Astrocyte of the hippocampus (primary cell): Measurements from ENCODE around the gene RPS18.

Experiments used
- DNase-seq: peaks from one replicate; pipeline ENCODE4 v3.0.0; 2011; ENCODE audit warnings: low read depth, low spot score

RPS18 gene

DNA sequence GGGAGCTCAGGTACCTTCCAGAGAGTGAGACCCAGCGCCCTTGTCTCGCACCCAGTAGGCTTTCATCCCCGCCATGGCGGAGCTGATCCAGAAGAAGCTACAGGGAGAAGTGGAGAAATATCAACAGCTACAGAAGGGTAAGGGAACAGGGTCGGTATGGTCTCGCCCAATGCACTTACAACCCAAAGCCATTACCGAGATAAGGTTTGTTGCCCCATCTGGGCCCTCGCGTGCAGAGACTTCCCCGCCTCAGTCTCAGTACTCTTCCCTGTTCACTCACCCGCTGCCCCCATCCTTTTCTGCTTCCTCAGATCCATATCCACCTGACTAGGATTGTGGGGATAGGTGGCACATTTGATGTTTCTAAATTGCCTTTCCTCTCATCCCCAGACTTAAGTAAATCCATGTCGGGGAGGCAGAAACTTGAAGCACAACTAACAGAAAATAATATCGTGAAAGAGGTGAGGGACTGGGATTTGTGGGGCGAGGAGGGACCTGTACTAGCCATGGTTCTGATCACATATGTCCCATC, 18.0 kb downstream of the RPS18 start:
- no peak for DNase-seq

DNA sequence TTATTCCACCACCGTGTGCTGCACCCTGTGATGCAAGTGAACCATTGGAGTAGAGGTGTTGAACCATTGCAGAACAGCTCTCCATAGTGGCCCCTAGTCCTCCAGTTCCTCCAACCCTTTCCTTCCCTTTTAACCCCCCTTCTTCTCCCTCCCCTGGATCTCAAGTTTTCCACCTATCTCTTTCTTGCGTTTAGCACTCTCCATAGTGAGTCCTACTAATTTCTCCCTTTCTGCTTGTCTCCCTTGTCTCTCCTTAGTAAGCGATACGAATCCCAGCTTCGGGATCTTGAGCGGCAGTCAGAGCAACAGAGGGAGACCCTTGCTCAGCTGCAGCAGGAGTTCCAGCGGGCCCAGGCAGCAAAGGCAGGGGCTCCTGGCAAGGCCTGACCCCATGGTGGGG, 18.6 kb downstream of the RPS18 start:
- DNase-seq: no peak

DNA sequence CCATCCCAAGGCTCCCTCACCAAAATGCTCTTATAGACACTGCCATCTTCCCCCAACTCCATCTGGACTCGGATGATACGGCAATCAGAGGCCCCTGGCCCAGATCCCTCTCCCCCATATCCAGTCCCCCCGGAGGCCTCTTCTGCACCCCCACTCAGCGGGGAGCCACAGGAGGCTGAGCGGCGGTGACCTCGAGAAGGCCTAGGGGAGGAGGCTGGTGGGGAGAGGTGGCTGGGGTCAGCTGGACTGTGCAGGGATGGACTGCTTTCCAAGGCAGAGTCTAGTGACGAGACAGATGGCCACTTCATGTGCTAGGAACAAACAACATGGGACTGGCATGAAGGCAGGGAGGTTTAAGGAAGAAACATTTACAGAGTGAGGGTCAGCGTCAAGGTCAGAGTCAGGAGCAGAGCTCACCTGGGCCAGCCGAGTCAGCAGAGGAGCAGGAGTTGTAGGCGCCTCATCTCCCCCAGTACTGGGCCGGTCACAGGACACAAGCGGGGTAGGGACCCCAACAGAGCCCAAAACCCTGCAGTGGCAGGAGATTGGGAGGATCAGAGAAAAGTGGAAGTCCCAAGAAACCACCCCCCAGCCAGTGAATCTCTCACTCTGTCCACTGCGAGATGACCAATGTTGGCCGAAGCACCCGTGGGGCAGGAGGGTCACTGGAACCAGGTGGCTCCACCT, 21.3 kb downstream of the RPS18 start:
- no peak for DNase-seq

DNA sequence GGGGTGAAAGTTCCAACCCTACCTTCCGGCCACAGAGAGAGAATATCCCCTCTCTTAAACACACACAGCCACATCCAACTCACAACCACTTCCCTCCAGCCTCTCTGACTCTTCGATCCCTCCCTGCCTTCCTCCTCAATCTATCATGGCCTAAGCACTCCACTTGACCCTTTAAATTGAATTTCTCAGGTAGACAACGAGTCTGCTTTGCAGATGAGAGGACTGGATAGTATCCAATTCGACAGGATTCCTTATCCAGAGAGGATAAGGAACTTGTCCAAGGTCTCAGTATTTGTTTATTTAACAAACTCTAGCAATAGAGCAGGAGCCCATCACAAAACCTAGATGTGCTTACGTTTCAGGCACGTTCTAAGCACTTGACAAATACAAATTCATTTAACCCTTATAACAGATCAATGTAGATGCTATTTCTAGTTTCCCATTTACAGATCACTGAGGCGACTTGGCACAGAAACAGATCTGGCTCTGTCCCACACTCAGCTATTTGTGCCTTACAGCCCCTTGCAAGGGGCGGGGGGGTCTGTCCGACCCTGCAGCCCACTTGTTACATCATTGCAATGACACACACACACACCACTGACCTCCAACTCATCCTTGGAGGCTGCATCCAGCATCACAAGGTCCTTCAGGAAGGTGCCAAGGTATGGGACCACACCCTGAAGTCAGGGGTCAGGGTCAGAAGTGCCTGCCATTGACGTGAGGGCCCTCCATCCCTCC, 22.4 kb downstream of the RPS18 start:
- DNase-seq: no peak

DNA sequence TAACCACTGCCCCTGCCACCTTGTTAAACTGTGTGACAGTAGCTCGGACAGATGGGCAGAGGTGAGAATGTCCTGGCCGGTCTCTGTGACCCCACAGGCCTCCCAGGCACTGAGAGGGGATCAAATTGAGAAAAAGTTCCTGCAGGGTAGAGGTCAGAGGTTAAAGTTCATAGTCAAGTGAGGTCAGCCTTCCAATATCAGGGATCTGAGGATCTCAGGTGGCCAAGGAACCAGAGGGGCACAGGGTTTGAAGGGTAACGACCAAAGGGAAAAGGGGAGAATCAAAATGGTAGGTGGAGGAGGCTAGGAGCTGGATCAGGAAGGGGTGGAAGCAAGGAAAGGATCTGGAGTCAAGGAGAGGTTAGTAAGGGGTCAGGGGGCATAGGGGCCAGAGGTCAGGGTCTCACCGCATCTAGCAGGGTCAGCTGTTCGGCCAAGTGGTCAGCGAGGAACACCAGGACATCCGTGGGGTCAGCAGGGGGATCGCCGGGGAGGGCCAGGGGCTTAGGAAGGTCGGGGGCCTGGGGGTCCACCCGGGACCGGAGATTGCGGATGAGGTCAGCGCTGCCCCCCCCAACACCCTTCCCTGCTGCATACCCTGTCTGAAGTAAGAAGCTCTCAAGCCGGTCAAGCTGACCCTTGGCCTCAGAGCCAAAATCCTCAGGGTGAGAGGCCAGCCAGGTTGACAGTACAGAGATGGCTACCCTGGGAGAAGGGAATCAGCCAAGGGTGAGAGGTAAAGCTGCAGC, 23.9 kb downstream of the RPS18 start:
- DNase-seq: no peak

DNA sequence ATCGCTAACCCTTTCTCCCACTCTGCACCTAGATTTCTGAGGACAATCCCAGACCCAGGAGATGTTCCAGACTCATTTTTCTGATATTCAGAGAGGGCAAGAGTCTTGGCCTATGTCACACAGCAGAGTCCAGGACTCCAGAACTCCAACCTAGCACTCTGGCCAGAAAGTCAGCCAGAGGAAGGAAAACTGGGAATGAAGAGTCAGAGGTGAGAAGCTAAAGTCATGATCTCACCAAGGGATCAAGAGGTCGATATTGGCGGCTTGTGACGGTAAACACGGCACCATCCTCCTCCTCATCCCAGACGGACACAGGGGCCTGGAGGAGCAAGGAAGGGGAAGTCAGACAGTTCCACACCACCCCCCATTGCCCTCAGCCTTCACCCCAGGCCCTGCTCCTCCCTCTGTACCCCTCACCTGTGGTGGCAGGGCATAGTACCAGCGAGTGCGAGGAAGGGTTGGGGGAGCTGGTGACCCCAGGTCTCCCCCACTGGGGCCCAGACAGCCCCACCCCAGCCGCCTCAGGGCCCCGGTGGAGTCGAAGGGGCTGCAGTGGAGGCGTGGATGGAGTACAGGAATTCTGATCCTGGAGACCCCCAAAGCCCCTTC, 25.0 kb downstream of the RPS18 start:
- DNase-seq: no peak

DNA sequence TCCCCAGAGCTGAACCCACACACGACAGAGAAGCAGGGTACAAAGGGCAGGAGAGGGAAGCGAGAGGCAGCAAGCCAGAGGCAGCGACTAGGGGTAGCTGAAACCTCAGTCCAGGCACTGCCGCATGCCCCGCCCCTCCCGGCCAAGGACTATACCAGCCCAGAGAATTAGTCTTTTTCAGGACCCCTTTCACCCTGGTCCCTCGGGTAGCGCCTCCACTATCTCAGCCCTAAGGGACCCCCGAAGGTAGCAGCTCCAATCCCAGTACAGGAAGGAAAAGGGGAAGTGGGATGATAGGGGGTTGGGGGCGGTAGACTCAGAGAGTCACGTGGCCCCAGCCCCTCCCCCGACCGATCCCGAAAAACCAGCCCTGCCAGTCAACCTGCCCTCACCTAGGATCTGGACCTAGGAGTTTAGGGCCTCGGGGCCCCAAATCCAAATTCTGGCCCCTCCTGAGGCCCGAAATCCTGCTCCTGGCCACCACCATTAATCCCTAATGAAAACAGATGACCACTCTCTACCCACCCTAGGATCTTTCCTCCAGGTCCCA, 25.6 kb downstream of the RPS18 start:
- peak; percentile 53 for DNase-seq

DNA sequence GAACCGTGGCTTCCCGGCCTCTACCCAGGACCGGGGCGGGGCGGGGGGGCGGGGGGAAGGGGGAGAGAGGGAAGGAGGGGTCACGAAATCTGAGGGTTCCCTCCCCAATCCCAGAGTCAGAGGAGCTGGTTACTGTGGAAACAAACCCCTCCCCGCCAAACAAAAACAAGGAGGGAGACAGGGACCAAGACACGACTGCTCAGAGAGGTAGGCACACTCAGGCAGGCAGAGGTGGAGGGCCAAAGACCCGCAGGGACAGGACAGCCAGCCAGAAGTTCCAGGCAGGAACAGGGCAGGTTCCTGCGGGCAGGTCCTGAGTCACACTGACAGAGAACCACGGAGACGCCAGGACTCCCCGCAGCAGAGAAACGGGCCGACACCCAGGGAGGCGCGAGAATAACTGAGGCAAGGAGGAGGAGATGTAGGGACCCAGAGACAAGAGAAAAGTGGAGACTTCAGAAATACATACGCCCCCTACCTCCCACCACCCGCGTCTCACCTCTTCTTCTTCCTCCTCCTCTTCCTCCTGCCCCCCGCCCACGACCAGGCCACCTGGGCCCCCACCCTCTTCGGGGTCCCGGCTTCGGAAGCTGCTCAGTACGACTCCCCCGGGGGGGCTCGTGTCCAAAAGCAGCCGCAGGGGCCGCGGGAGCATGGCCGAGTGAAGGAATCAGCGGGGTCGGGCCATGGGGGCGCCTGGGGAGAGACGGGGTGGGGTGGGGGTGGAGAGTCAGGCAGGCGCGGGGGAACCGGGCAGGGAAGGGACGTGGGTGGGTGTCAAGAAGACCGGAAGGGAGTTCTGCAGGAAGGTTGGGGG, 26.3 kb downstream of the RPS18 start:
- DNase-seq: peak; percentile 79

DNA sequence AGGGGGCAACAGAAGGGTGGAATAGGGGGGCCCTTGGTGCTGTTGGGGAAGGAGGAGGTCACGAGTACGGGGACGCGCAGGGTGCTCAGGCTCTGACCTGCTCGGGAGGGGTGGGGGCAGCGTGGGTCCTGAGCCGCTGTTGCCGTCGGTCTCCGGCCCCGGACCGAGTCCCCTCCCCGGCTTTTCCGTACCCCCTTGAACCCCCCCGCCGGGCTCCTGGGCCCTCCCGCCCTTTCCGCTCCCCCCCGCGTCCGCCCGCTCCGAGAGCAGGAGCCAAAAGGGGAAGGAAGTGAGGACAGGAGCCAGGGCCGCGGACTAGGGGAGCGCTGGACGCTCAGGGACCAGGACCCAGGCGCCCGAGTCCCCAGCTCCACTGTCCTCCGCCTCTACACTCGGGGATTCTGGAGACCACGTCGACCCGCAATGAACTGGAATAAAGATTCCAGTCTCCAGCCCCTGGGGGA, 26.9 kb downstream of the RPS18 start, which contains the start of gene RGL2:
TSS of gene RGL2 (minus strand) at position 170 of the 464 bp plus-strand sequence. CDS start 332 bp downstream, outside the sequence.
- peak; percentile 80 for DNase-seq

DNA sequence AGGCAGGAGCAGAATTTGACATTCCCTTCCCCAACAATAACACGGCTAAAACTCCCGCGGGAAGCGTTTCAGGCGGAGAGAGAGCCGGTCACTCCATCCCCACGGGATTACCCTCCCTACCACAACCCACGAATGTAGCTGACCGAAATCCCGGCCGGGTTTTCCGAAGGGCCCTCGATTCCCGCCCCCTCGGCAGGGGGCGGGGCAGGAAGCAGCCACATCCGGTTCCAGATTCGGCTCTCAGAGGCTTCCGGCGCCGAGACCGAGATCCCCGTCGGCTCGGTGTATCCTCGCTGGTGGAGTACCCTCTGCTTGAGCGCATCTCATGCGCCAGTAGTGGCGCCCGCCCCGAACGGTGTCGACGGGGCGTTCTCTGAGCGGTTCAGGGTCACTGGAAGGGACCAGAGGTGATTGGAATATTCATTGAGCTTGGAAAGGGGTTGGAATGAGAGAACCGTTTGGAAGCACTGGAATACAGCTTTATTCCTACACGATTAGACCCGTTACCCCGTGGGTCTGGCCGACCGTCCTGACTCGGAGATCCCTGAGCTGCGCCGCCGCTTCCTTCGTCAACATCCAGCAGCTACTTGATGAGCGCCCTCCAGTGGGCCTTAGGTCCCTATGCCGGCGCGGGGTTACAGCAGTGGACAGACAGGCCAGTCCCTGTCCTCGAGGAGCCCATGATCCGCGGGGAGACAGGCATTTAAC, 27.5 kb downstream of the RPS18 start:
- DNase-seq: peak; percentile 97

DNA sequence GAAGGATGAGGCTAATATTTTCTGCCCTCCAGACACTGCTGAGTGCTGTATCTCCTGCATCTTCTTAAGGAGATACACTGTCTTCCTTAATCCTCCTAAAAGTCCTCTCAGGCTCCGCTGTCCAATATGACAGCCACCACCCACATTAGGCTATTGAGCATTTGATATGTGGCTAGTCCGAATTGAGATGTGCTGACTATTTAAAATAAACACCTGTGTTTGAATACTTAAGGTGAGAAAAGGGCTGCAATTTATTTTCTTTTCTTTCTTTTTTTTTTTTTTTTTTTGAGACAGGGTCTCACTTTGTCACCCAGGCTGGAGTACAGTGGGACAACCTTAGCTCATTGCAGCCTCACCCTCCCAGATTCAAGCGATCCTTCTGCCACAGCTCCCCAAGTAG, 30.0 kb downstream of the RPS18 start:
- no peak for DNase-seq

DNA sequence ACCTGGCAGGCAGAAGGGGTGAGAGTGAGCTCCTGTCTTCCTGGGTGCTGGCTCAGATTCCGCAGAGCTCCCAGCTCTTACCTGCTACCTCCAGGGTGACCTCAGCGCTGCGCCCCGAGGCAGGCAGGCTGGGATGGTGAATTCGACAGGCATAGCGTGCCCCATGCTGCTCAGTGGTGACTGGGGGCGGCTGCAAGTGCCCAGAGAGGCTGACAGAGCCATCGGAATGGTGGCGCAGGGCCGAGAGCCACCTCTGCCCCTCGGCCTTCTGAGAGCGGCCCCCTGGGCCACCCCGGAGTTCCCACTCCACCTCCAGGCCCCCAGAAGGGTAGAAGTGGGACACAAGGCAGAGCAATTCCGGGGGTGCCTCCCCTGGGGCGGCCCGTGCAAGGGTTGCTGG, 32.3 kb downstream of the RPS18 start:
- DNase-seq: no peak

DNA sequence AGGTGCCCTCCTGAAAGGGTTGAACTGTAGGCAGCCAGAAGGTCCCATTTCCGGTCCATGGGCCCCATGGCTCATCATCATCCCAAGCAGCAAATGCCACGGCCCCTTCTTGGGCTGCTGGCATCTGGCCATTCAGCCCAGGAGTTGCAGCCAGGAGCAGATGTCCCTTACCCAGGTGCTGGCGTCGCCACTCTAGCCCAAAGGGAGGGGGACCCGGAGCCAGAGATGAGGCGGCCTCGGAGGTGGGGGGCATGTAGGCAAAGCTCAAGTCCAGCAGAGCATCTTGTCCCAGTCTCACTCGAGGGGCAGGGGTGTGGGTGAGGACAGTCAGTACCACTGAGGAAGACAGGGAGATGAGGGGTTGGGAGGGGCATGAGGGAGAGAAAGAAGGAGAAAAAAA, 33.2 kb downstream of the RPS18 start:
- no peak for DNase-seq

DNA sequence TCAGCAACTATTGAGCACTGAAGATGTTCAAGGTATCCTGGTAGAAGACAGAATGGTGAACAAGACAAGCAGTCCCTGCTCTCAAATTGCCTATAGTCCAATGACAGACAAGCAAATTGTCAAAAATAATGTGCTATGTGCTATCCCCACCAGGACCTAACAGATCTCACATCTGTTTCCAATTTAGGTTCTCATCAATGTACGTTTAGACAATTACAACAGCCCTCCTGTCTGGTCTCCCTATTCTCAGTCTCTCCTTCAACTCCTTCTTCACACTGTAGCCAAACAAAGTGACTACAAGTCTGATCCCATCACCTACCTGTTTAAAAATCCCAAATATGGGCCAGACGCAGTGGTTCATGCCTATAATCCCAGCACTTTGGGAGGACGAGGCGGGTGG, 34.5 kb downstream of the RPS18 start:
- DNase-seq: no peak

DNA sequence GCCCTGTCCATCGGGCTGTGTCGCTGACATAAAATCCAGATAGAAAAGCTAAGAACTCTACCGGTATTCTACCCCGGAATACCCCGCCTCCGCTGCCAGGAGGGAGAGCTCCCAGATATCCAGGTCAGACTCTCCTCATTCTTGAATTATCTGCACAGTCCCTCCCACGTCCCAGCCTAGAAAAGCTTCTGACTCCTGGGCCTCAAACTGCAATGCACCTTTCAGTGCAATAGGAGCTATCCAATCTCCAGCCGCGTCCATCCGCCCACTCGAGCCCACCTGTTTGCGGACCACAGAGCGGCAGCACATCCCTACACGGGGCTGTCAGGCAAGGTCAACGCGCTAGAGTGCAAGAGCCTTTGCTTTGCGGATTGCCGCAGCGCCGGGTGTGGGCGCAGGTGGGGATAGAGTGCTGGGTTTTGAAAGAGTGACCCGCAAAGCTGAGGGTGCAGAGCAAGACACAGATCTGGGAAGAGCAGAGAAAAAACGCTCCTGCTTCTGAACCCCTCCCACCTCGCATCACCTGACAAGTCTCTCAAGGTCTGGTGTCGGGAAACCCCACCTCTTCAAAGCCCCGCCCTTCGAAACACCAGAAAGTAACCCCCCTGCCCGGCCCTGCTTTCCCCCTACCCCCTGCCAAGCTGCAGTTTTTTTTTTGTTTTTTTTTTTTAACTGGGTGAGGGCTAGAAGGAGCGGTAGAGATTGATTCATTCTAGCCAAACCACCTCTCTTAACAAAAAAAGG, 40.7 kb downstream of the RPS18 start:
- peak; percentile 83 for DNase-seq

DNA sequence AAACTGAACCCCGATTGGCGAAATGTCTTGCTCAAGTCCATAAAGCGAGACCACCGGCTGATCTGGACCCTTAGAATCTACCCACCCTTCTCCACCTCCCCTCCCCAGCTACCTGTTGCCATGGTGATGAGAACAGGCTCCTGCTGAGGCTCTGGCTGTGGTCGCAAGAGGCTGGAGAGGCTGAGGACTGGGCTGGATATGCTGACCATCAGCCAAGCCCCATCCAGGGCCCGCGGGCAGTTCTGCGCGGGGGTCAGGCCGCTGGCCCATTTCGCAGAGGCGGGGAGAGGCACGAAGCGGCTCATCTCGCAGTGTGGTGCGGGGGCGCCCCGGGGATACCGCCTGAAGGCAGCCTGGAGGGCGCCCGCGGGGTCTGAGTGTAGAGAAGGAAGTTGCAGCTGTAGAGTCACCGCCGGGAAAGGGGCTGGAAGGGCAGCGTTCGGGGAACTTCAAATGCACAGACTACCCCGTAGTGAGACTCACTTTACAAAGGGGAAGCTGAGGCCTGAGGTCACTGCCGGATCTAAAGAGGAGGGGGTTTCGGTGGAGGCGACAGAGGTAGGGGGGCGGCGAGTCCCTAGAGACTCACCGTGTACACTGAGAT, 41.3 kb downstream of the RPS18 start:
- DNase-seq: peak; percentile 65

DNA sequence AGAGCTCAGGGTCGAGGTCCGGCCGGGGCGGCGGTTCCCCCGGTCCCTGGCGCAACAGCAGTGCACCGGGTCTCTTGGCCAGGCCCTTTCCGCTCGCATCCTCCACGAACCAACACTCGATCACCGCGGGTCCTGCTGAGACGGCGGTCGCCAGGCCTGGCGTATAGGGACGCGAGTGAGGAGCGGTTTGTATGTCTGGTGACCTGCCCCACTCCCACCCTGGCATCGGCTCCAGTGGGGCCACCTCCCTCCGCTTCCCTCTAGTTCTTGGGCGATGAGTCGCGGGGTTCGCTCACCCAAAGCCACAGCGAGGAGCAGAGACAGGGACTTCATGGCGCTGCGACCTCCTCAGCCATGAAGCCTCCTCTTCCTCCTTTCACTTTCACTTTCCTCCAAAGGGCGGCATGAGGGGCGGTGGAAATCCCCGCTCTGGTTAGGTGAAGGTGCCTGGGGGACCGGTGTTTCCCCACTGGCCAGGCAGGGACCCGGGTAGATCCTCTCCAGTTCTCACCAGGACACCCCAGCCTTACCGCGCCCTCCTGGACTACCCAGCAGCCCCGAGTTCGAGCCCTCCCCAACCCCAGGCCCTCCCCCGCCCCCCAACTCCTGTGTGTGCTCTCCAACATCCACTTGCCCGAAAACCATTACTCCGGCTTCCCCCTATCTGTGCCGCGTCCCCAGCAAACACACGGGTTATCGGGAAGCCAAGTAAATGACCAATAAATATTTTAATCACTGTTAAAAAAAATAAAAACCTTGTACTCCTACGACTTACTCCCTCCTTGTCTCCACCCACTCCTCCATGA, 42.0 kb downstream of the RPS18 start, which contains the start of gene TAPBP:
TSS of gene TAPBP (minus strand) at position 370 of the 806 bp plus-strand sequence. CDS start at position 333, 37 bp downstream.
- DNase-seq: peak; percentile 81

DNA sequence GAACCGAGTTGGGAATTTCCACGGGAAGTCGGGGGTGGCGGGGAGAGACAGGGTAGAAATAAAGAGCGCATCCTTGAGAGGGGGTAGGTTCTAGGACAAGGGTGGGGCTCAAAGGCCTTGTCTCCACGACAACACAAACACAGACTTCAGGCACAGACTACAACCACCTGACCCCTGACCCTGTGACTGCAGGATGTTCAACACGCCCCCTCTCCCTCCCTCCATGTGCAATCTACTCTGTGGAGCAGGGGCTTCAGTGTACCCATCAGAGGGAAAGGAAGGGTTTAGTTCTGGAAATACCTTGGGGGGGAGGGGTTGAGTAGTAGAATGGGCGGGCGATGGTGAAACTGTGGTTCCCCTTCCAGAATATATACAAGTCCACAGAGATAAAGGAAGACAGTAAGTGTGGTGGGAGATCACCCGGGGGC, 42.7 kb downstream of the RPS18 start:
- peak; percentile 68 for DNase-seq
